ENCODE results near the gene ANKDD1A. TPM values are rescaled to one million over a fixed set of nuclear protein-coding genes. Genes with fewer than 3 reads are reported as not detected.

ANKDD1A gene
- total RNA-seq, 1 donor from 2014 or later = 4.6 TPM

DNA sequence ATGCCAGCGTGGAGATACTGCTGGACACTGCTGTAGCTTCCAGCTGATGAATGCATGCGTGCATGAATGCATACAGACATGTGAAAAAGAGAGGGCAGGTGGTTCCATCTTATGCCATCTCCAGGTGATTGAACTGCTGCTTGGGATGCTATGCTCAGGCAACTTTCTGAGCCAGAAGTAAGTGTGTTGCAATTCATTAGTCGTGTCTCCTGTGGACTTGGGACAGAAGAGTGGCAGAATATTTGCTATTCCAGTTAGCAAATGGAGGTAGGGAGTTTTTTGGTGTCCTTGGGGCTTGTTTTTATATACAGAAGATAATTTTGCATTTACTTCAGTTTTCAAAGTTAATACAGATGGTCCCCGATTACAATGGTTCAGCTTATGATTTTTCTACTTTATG is 33.3 kb downstream of the ANKDD1A start:
- no peak for DNase-seq (ENCODE audit: low read depth, low spot score)
- Mint-ChIP-seq H3K9me3 (no peaks in the 10 kb centered on the region), H3K36me3 (ENCODE audit: low read depth) (peaks cover under 1% of the 10 kb centered on the region), H3K4me1 (peaks cover 3% of the 10 kb centered on the region), H3K4me3 (no peak overlapping the region), H3K27me3 (ENCODE audit: low read depth) (no peaks in the 10 kb centered on the region), H3K27ac (ENCODE audit: unreplicated experiment) (no peak overlapping the region)
- TF ChIP-seq, protein P1, sequence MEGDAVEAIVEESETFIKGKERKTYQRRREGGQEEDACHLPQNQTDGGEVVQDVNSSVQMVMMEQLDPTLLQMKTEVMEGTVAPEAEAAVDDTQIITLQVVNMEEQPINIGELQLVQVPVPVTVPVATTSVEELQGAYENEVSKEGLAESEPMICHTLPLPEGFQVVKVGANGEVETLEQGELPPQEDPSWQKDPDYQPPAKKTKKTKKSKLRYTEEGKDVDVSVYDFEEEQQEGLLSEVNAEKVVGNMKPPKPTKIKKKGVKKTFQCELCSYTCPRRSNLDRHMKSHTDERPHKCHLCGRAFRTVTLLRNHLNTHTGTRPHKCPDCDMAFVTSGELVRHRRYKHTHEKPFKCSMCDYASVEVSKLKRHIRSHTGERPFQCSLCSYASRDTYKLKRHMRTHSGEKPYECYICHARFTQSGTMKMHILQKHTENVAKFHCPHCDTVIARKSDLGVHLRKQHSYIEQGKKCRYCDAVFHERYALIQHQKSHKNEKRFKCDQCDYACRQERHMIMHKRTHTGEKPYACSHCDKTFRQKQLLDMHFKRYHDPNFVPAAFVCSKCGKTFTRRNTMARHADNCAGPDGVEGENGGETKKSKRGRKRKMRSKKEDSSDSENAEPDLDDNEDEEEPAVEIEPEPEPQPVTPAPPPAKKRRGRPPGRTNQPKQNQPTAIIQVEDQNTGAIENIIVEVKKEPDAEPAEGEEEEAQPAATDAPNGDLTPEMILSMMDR (conservative IDR thresholded peaks at IDR 0.05) = no peak

DNA sequence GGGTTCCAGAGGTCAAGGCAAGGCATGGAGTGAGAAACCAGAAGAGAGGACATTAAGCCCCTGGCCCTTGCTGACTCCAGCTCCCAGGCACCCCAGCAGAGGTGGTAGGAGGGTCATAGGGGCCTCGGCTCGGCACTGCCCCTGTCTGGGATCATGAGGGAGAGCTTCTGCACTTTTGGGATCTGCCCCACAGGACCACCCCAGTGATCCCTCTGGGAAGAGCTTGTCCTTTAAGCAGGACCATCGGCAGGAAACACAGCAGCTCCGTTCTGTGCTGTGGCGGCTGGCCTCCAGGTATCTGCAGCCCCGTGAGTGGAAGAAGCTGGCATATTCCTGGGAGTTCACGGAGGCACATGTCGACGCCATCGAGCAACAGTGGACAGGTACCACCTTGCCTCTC is 35.5 kb downstream of the ANKDD1A start:
- Mint-ChIP-seq H3K36me3 (ENCODE audit: low read depth) (peaks cover 11% of the 10 kb centered on the region), H3K9me3 (peaks cover 5% of the 10 kb centered on the region), H3K27ac (ENCODE audit: unreplicated experiment) (no peak overlapping the region), H3K4me1 (peaks cover 3% of the 10 kb centered on the region), H3K4me3 (no peak overlapping the region), H3K27me3 (ENCODE audit: low read depth) (no peaks in the 10 kb centered on the region)
- DNase-seq (ENCODE audit: low read depth, low spot score) = no peak
- TF ChIP-seq, protein P1 (conservative IDR thresholded peaks at IDR 0.05) = no peak

DNA sequence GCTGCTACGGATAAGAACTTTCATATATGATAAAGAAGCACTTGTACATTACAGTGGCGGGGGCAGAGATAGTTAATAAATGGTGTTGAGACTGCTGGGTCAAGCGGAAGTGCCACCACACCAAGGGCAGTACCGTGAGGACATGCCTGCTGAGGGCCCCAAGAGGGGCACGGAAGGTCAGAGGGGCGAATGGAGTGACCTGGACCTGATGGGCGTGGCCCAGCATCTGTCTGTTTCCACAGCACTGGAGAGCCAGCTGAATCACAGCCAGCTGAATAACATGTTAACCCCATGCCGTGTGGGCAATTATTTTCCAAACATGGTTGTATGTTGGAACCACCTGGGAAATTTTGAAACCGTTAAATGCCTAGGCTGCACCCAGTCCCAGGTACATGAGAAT is 37.2 kb downstream of the ANKDD1A start:
- Mint-ChIP-seq H3K36me3 (ENCODE audit: low read depth) (peaks cover 24% of the 10 kb centered on the region), H3K9me3 (peaks cover 19% of the 10 kb centered on the region), H3K4me1 (no peaks in the 10 kb centered on the region), H3K4me3 (no peak overlapping the region), H3K27me3 (ENCODE audit: low read depth) (no peaks in the 10 kb centered on the region), H3K27ac (ENCODE audit: unreplicated experiment) (no peak overlapping the region)
- no peak for DNase-seq (ENCODE audit: low read depth, low spot score)
- TF ChIP-seq, protein P1 (conservative IDR thresholded peaks at IDR 0.05) = no peak

DNA sequence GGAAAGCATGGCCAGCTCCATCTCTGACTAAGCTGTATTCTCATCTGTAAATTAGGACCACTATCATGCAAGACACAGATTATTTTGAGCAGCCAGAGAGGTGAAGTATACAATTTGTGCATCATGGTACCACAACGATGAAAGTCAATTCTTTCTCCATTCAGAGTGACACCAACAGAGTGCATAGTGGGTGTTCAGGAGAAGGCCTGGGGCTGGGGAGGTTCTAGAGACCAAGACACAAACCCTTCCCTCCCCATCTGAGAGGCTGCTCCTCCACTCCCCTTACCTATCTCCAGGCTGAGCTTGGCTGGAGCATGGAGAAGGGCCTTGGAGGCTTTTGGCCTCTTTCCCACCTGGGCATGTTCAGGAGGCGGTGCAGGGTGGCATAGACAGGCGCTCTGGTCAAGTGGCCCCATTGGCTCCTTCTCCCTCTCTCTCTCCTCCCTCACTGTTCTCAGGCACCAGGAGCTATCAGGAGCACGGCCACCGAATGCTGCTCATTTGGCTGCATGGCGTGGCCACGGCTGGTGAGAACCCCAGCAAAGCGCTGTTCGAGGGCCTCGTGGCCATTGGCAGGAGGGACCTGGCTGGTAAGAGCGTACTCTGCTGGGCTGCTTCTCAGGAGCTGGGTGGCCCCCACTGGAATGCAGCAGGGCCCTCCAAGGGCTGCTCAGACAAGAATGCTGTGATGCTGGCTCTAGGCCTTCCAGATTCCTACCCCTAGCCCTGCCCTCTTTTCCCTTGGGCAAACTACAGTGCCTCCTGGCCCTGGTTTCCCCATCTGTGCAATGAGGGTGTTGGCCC is 37.9 kb downstream of the ANKDD1A start:
- Mint-ChIP-seq H3K27me3 (ENCODE audit: low read depth) (no peaks in the 10 kb centered on the region), H3K9me3 (peaks cover 24% of the 10 kb centered on the region), H3K4me3 (no peak overlapping the region), H3K27ac (ENCODE audit: unreplicated experiment) (no peak overlapping the region), H3K36me3 (ENCODE audit: low read depth) (peaks cover 30% of the 10 kb centered on the region), H3K4me1 (no peaks in the 10 kb centered on the region)
- no peak for DNase-seq (ENCODE audit: low read depth, low spot score)
- TF ChIP-seq, protein P1 (conservative IDR thresholded peaks at IDR 0.05) = no peak

DNA sequence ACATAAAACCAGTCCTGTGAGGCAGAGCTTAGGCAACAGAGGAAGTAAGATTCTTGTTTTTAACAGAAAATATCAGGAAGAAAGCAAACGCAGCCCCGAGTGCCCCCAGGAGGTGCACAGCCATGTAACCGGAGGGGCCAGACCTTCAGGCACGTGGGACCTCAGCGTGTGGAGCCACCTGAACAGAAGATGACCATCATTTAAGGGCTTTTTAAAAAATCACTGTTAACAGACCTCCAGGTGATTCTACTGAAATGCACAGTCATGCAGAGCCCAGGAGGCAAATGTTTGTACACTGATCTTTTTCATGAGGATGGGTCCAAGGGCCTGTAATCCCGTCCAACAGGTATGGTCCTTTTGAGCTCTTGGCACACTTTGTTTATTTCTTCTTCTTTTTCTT is 39.2 kb downstream of the ANKDD1A start:
- H3K36me3 Mint-ChIP-seq (ENCODE audit: low read depth) = peaks cover 43% of the 10 kb centered on the region
- TF ChIP-seq, protein P1 (conservative IDR thresholded peaks at IDR 0.05) = no peak
- no peaks in the 10 kb centered on the region for H3K4me1 Mint-ChIP-seq
- no peaks in the 10 kb centered on the region for H3K27me3 Mint-ChIP-seq (ENCODE audit: low read depth)
- H3K9me3 Mint-ChIP-seq = peaks cover 28% of the 10 kb centered on the region
- no peak overlapping the region for H3K27ac Mint-ChIP-seq (ENCODE audit: unreplicated experiment)
- no peak for DNase-seq (ENCODE audit: low read depth, low spot score)
- no peak overlapping the region for H3K4me3 Mint-ChIP-seq
